Measurements from ENCODE around the gene CTNNA2. TPM values are rescaled to one million over a fixed set of nuclear protein-coding genes. Genes with fewer than 3 reads are reported as not detected.

The CTNNA2 gene
- total RNA-seq, 1 donor from 2014 or later: not detected

GRCh38 chr2:80579756-80580155 is 1066.9 kb downstream of the CTNNA2 start:
- intact Hi-C loops (cut with DNase I): no loop called here
- no peaks in the 10 kb centered on the region for H3K4me1 ChIP-seq
- DNase-seq (no peak), ATAC-seq (no peak)
- H3K4me3 ChIP-seq: no peak overlapping the region
- no peaks in the 10 kb centered on the region for H3K27me3 ChIP-seq
- H3K27ac ChIP-seq: no peak overlapping the region
- no peak for TF ChIP-seq CTCF (IDR thresholded peaks at IDR 0.05)
- H3K36me3 ChIP-seq: no peaks in the 10 kb centered on the region
- no peaks in the 10 kb centered on the region for H3K9me3 ChIP-seq

GRCh38 chr2:80591233-80591632 is 1078.4 kb downstream of the CTNNA2 start:
- Histone ChIP-seq H3K36me3 (no peaks in the 10 kb centered on the region), H3K27ac (no peak overlapping the region), H3K9me3 (no peaks in the 10 kb centered on the region), H3K27me3 (no peaks in the 10 kb centered on the region), H3K4me1 (no peaks in the 10 kb centered on the region), H3K4me3 (no peak overlapping the region)
- no peak for ATAC-seq
- DNase-seq: no peak
- no peak for TF ChIP-seq CTCF (IDR thresholded peaks at IDR 0.05)
- intact Hi-C loops (cut with DNase I): no loop called here

GRCh38 chr2:80592106-80592505 is 1079.3 kb downstream of the CTNNA2 start:
- Histone ChIP-seq H3K4me3 (no peak overlapping the region), H3K4me1 (no peaks in the 10 kb centered on the region)

GRCh38 chr2:80610108-80610507 is 1097.3 kb downstream of the CTNNA2 start:
- H3K9me3 ChIP-seq: no peaks in the 10 kb centered on the region
- no peaks in the 10 kb centered on the region for H3K4me1 ChIP-seq
- intact Hi-C loops (cut with DNase I): no loop called here
- ATAC-seq (no peak), DNase-seq (no peak)
- H3K4me3 ChIP-seq: no peak overlapping the region
- H3K36me3 ChIP-seq: no peaks in the 10 kb centered on the region
- H3K27ac ChIP-seq: no peak overlapping the region
- TF ChIP-seq CTCF (IDR thresholded peaks at IDR 0.05): no peak
- no peaks in the 10 kb centered on the region for H3K27me3 ChIP-seq

More at GRCh38 chr2:80592106-80592505, 1079.3 kb downstream of the CTNNA2 start:
- Histone ChIP-seq H3K27ac (no peak overlapping the region), H3K9me3 (no peaks in the 10 kb centered on the region), H3K36me3 (no peaks in the 10 kb centered on the region), H3K27me3 (no peaks in the 10 kb centered on the region)
- intact Hi-C loops (cut with DNase I): no loop called here
- no peak for TF ChIP-seq CTCF (IDR thresholded peaks at IDR 0.05)
- ATAC-seq (no peak), DNase-seq (no peak)

- ATAC-seq (no peak), DNase-seq (no peak)
- Histone ChIP-seq H3K27ac (no peak overlapping the region), H3K4me3 (no peak overlapping the region), H3K9me3 (no peaks in the 10 kb centered on the region), H3K4me1 (no peaks in the 10 kb centered on the region), H3K27me3 (no peaks in the 10 kb centered on the region), H3K36me3 (no peaks in the 10 kb centered on the region)
- intact Hi-C loops (cut with DNase I): no loop called here
- no peak for TF ChIP-seq CTCF (IDR thresholded peaks at IDR 0.05)
Measured at GRCh38 chr2:80621656-80622055, 1108.8 kb downstream of the CTNNA2 start.

- intact Hi-C loops (cut with DNase I): no loop called here
Measured at GRCh38 chr2:80624062-80624461, 1111.2 kb downstream of the CTNNA2 start.

More at GRCh38 chr2:80624062-80624461, 1111.2 kb downstream of the CTNNA2 start:
- no peak for TF ChIP-seq CTCF (IDR thresholded peaks at IDR 0.05)
- Histone ChIP-seq H3K36me3 (no peaks in the 10 kb centered on the region), H3K9me3 (no peaks in the 10 kb centered on the region), H3K27me3 (no peaks in the 10 kb centered on the region), H3K4me3 (no peak overlapping the region), H3K4me1 (no peaks in the 10 kb centered on the region), H3K27ac (no peak overlapping the region)
- DNase-seq (no peak), ATAC-seq (no peak)

Data from upper lobe of right lung (tissue), 1 donor.